Measurements from ENCODE around the gene PRKAR2B.

DNA sequence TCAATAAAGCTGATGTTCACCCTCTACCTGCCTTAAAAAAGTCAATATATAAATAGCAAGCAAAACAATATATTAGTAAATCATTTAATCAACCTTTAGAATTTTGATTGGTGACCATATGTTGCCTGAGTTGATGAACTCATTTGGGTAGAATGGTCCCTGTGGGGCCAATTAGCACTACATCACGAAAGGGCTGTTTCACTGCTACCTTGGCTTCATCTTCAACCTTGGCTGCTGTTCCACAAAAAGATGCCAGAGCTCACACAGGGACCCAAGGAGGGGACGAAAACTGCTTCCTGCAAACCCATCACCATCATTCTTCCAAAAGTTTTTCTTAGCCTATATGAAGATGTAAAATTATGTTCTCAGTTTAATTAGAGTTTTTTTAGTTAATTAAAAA lies 88.9 kb downstream of the PRKAR2B start:
- TF ChIP-seq, protein P1, sequence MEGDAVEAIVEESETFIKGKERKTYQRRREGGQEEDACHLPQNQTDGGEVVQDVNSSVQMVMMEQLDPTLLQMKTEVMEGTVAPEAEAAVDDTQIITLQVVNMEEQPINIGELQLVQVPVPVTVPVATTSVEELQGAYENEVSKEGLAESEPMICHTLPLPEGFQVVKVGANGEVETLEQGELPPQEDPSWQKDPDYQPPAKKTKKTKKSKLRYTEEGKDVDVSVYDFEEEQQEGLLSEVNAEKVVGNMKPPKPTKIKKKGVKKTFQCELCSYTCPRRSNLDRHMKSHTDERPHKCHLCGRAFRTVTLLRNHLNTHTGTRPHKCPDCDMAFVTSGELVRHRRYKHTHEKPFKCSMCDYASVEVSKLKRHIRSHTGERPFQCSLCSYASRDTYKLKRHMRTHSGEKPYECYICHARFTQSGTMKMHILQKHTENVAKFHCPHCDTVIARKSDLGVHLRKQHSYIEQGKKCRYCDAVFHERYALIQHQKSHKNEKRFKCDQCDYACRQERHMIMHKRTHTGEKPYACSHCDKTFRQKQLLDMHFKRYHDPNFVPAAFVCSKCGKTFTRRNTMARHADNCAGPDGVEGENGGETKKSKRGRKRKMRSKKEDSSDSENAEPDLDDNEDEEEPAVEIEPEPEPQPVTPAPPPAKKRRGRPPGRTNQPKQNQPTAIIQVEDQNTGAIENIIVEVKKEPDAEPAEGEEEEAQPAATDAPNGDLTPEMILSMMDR (IDR thresholded peaks at IDR 0.05; ENCODE audit: poor library complexity, severe bottlenecking): no peak
- no peak for TF ChIP-seq EP300 (conservative IDR thresholded peaks at IDR 0.05; ENCODE audit: poor library complexity, severe bottlenecking)
- no peak for TF ChIP-seq MXI1 (conservative IDR thresholded peaks at IDR 0.05; ENCODE audit: poor library complexity, severe bottlenecking)
- TF ChIP-seq EZH2 (IDR thresholded peaks at IDR 0.05; ENCODE audit: borderline replicate concordance, insufficient read depth, low read length, poor library complexity, severe bottlenecking): no peak
- no peak for TF ChIP-seq TAF1 (IDR thresholded peaks at IDR 0.05; ENCODE audit: low read depth)
